ENCODE data around the gene ALDH1L1. TPM values are rescaled to one million over a fixed set of nuclear protein-coding genes. Genes with fewer than 3 reads are reported as not detected.

Gene ALDH1L1
- total and polyA plus RNA-seq, 2 of the 8 experiments (the other 6 are each of a cell fraction or from before 2014, with no cell fraction given), result 0.98 to 1.6 TPM

DNA sequence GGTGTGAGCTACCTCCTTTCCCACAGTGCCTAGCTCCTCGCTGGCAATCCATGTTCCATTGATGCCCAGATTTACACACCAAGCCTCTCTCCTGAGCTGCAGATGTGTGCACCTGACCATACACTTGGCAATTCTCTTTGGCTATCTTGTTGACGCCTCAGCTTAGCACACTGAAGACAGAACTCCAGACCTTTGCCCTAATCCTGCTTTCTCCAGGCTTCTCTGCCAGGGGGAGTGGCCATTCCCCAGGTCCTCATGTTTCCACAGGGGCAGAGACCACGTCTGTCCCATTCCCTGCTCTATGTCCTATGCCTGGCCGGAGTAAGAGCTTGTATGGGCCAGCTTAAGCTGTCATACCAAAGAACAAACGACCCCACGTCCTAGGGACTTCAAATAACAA lies 30.2 kb upstream of the ALDH1L1 start:
- no peak overlapping the region for H2BK15ac ChIP-seq (ENCODE audit: low read length)
- peaks cover 0 to 12% (median 8%) of the 10 kb centered on the region in 4 experiments; a peak in 6 of 7 replicates for H3K4me1 ChIP-seq (replicated peaks in 1 of 4; ENCODE audit: control insufficient read depth in 3 of 4, insufficient read depth in 4 of 4, low read length in 3 of 4)
- H3K4me2 ChIP-seq (ENCODE audit: insufficient read depth in 1 of 2, low read depth in 2 of 2, low read length in 2 of 2), result no peak overlapping the region
- no peak overlapping the region for H4K5ac ChIP-seq (ENCODE audit: insufficient read length, low read depth, low read length)
- no peak overlapping the region for H2BK120ac ChIP-seq (replicated peaks; ENCODE audit: low read depth, low read length)
- H3K27me3 ChIP-seq (replicated peaks in 1 of 4; ENCODE audit: control insufficient read depth in 3 of 4, extremely low read depth in 1 of 4, insufficient read depth in 3 of 4, low read length in 3 of 4), result peaks cover 0 to 13% (median 10%) of the 10 kb centered on the region in 4 experiments; a peak in 5 of 7 replicates
- no peak overlapping the region for H3K56ac ChIP-seq (replicated peaks; ENCODE audit: insufficient read length, low read depth, low read length)
- H2BK5ac ChIP-seq (ENCODE audit: low read depth, low read length), result no peak overlapping the region
- no peak overlapping the region for H2BK12ac ChIP-seq (ENCODE audit: low read depth, low read length)
- CTCF ChIA-PET (ENCODE audit: partially characterized antibody), result interaction anchor here (0.7 to 1.8 kb wide), 9 partner anchors 10 to 97 kb away, joined by 3 to 9 read pairs (median 3); partner anchors contain the start of gene ALDH1L1
- H4K20me1 ChIP-seq (replicated peaks in 1 of 2; ENCODE audit: control insufficient read depth in 1 of 2, insufficient read depth in 2 of 2, low read length in 2 of 2), result no peaks in the 10 kb centered on the region
- DNase-seq (ENCODE audit: low read depth in 1 of 2, low spot score in 2 of 2) (no peak), FAIRE-seq (no peak)
- WGBS, 2 experiments (ENCODE audit: extremely low coverage in 1 of 2, insufficient coverage in 1 of 2, insufficient read length in 1 of 2, insufficient replicate concordance in 2 of 2, low coverage in 1 of 2, low lambda C conversion rate in 2 of 2, missing lambda C conversion rate in 1 of 2), result 76% methylated on average over 6 of the region's 6 CpGs; no CpG with 5 or more reads in 1 of the 2 experiments
- H3K4me3 ChIP-seq (ENCODE audit: extremely low read depth in 1 of 4, insufficient read depth in 2 of 4, low read depth in 3 of 4, low read length in 4 of 4), result no peak overlapping the region
- H3K9ac ChIP-seq (replicated peaks in 1 of 4; ENCODE audit: extremely low read depth in 1 of 4, low read depth in 3 of 4, low read length in 3 of 4), result no peak overlapping the region
- no peak overlapping the region for H3K27ac ChIP-seq (ENCODE audit: low read depth, low read length)
- H2AK5ac ChIP-seq (ENCODE audit: low read depth, low read length), result no peak overlapping the region
- H3K9me3 ChIP-seq (ENCODE audit: insufficient read depth in 2 of 2, low read depth in 1 of 2, low read length in 1 of 2), result no peaks in the 10 kb centered on the region
- no peak overlapping the region for H3K18ac ChIP-seq (ENCODE audit: extremely low read depth, low read length)
- no peak overlapping the region for H3K4ac ChIP-seq (replicated peaks; ENCODE audit: insufficient read length, low read depth, low read length)
- no peak overlapping the region for H3K23ac ChIP-seq (ENCODE audit: insufficient read length)
- no peak overlapping the region for H2BK20ac ChIP-seq (ENCODE audit: low read length)
- H3K14ac ChIP-seq (ENCODE audit: insufficient read length), result no peak overlapping the region
- no peaks in the 10 kb centered on the region for H3K79me2 ChIP-seq (ENCODE audit: control insufficient read depth in 1 of 2, insufficient read depth in 2 of 2, low read length in 2 of 2)
- no peak overlapping the region for H4K8ac ChIP-seq (ENCODE audit: extremely low read depth, insufficient read depth, low read length)
- no peaks in the 10 kb centered on the region for H3K36me3 ChIP-seq (ENCODE audit: control insufficient read depth in 2 of 4, insufficient read depth in 4 of 4, low read length in 3 of 4)
- H4K91ac ChIP-seq (replicated peaks; ENCODE audit: insufficient read length, low read length), result no peak overlapping the region
- POLR2A ChIA-PET (ENCODE audit: partially characterized antibody), result no interaction called here
- H3K79me1 ChIP-seq (ENCODE audit: low read depth, low read length), result no peaks in the 10 kb centered on the region
- peaks cover 10% of the 10 kb centered on the region; the same call in 1 of the 2 replicates for H3K23me2 ChIP-seq (ENCODE audit: low read depth, low read length)
- H2AFZ ChIP-seq (ENCODE audit: low read length), result no peak overlapping the region
- no peak for TF ChIP-seq SAP30 (IDR thresholded peaks at IDR 0.05; ENCODE audit: insufficient read depth, insufficient replicate concordance, low read length)
- no peak for TF ChIP-seq SUZ12 (IDR thresholded peaks at IDR 0.05; ENCODE audit: low read length)
- TF ChIP-seq KDM1A (IDR thresholded peaks at IDR 0.05; ENCODE audit: borderline replicate concordance, low read length), result no peak
- TF ChIP-seq NANOG (IDR thresholded peaks at IDR 0.05; ENCODE audit: insufficient read depth, low read depth, low read length, poor library complexity, severe bottlenecking), result no peak
- no peak for TF ChIP-seq SIRT6 (IDR thresholded peaks at IDR 0.05; ENCODE audit: low read length)
- TF ChIP-seq TBP (IDR thresholded peaks at IDR 0.05; ENCODE audit: low read depth, low read length), result no peak
- TF ChIP-seq, protein P1, sequence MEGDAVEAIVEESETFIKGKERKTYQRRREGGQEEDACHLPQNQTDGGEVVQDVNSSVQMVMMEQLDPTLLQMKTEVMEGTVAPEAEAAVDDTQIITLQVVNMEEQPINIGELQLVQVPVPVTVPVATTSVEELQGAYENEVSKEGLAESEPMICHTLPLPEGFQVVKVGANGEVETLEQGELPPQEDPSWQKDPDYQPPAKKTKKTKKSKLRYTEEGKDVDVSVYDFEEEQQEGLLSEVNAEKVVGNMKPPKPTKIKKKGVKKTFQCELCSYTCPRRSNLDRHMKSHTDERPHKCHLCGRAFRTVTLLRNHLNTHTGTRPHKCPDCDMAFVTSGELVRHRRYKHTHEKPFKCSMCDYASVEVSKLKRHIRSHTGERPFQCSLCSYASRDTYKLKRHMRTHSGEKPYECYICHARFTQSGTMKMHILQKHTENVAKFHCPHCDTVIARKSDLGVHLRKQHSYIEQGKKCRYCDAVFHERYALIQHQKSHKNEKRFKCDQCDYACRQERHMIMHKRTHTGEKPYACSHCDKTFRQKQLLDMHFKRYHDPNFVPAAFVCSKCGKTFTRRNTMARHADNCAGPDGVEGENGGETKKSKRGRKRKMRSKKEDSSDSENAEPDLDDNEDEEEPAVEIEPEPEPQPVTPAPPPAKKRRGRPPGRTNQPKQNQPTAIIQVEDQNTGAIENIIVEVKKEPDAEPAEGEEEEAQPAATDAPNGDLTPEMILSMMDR (IDR thresholded peaks at IDR 0.05; ENCODE audit: control extremely low read depth in 1 of 3, insufficient read depth in 1 of 3, low read depth in 1 of 3, low read length in 3 of 3), result no peak
- TF ChIP-seq RBBP5 (IDR thresholded peaks at IDR 0.05; ENCODE audit: borderline replicate concordance, low read depth, low read length), result no peak
- no peak for TF ChIP-seq ATF3 (IDR thresholded peaks at IDR 0.05; ENCODE audit: insufficient read depth, low read depth, low read length)
- no peak for TF ChIP-seq CBX8 (IDR thresholded peaks at IDR 0.05; ENCODE audit: borderline replicate concordance, low read depth, low read length)
